IPS-18c (cell line): ENCODE data around the gene UBE2C.
"Not testable (repeated sequence)": the region's sequence is repeated elsewhere in the genome, so short reads cannot be mapped to it uniquely, and the experiment has no call there.

Source experiments
- H3K4me3 ChIP-seq: 2 replicates; pipeline ENCODE4 v1.7.0; 2013; ENCODE audit warnings: low read depth, mild to moderate bottlenecking, low read length, moderate library complexity; ENCODE audit not compliant: insufficient read depth
- H3K9me3 ChIP-seq: one replicate; pipeline ENCODE4 v1.6.1; 2013; ENCODE audit warnings: mild to moderate bottlenecking, low read length, moderate library complexity; ENCODE audit not compliant: control insufficient read depth, insufficient read depth

The UBE2C gene

DNA sequence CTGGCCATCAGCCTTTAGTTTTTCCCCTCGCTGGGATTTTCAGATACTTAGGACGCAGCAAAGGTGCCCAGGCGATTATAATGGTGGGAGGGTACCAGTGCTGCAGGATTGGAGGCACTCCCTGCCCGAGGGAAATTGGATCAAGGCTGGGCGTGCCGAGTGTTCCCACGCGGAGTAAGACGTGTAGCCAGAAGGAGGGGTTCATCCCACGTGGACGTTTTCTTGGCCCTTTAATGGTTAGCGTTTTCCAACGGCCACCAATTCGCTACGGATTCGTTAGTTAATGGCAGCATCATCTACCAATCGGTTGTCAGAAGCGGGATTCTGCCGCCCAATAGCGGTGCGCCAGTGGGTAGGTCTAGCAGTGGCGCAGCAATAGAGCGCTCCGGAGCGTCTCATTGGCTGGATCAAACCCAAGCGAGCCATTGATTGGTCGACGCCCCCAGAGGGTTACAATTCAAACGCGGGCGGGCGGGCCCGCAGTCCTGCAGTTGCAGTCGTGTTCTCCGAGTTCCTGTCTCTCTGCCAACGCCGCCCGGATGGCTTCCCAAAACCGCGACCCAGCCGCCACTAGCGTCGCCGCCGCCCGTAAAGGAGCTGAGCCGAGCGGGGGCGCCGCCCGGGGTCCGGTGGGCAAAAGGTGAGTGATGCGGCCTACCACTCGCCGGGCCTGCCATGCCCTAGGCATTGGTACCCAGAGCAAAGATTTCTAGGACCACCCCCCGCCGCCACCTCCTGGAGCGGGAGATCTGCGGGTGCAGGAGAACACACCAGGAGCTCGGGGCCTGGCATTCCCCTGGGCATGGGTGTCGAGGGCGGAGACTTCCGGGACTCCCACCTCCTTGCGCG, at the start of gene UBE2C:
Gene UBE2C, plus strand, starts transcription at position 488 of the 849 bp plus-strand sequence. Its CDS starts 52 bp downstream, at position 540.
- H3K9me3 ChIP-seq = no peaks in the 10 kb centered on the region
- peak within 1 kb of the TSS; percentile 98 for H3K4me3 ChIP-seq

DNA sequence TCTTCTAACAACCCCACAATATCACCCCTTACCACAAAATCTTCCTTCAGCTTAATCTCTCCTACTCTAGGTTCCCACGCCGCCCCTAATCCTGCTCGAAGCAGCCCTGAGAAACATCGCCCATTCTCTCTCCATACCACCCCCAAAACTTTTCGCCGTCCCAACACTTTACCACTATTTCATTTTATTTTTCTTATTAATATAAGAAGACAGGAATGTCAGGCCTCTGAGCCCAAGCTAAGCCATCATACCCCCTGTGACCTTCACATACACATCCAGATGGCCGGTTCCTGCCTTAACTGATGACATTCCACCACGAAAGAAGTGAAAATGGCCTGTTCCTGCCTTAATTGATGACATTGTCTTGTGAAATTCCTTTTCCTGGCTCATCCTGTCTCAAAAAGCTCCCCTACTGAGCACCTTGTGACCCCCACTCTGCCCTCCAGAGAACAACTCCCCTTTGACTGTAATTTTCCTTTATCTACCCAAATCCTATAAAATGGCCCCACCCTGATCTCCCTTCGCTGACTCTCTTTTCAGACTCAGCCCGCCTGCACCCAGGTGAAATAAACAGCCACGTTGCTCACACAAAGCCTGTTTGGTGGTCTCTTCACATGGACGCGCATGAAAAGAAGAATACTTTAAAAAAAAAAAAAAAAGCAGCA, 47.7 kb upstream of the UBE2C start:
- H3K4me3 ChIP-seq, H3K9me3 ChIP-seq: not testable (repeated sequence)

DNA sequence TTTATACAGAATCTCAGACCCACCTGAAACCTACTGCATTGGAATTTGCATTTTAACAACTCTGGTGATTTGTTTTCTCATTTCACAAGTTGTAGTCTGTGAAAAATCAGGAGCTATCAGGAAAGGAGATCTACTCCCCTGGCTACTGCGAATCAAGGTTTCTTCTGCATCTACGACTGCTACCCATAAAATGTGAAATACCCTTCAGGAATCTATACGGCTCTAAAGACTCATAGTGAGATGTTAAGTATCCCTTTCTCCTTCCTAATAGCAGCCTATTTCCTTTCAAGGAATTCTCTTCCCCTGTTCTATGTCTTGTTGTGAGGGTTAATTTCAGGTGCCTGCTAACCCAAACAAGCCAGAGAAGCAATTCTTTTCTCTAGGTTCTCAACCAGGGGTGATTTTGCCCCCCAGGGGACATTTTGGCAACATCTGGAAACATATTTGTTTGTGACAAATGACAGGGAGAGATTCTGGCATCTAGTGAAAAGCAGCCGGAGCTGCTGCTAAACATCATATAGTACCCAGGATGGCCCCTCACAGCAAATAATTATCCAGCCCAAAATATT, 47.1 kb upstream of the UBE2C start:
- H3K4me3 ChIP-seq = no peak overlapping the region
- H3K9me3 ChIP-seq = no peaks in the 10 kb centered on the region

DNA sequence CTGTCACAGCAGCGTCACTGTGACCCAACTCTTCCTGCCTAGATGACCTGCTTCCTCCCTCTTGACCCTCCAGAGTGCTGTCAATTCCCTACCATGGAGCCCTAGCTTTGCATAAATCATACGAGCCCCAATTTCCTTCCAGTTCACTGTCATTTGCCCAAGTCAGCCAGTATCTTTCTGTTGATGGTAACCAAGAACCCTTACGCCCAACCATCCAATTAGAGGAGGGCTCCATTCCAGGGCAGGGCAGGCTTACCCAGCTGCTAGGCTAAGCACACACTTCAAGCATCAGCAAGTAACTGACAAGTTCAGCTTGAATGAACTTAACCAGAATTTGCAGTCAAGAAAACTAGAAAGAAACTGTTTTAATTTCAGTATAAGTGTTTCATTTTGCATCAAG, 46.5 kb upstream of the UBE2C start:
- Histone ChIP-seq H3K9me3 (no peaks in the 10 kb centered on the region), H3K4me3 (no peak overlapping the region)

DNA sequence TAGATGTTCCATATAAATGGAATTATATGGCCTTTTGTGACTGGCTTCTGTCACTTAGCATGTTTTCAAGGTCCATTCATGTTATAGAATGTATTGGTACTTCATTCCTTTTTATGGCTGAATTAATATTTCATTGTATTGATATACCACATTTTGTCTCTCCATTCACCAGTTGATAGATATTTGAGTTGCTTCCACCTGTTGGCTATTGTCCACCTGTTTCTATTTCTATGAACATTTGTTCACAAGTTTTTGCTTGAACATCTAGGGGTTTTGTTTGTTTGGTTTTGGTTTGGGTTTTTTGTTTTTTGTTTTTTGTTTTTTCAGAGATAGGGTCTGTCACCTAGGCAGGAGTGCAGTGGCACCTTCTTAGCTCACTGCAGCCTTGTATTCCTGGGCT, 44.0 kb upstream of the UBE2C start:
- no peaks in the 10 kb centered on the region for H3K9me3 ChIP-seq

DNA sequence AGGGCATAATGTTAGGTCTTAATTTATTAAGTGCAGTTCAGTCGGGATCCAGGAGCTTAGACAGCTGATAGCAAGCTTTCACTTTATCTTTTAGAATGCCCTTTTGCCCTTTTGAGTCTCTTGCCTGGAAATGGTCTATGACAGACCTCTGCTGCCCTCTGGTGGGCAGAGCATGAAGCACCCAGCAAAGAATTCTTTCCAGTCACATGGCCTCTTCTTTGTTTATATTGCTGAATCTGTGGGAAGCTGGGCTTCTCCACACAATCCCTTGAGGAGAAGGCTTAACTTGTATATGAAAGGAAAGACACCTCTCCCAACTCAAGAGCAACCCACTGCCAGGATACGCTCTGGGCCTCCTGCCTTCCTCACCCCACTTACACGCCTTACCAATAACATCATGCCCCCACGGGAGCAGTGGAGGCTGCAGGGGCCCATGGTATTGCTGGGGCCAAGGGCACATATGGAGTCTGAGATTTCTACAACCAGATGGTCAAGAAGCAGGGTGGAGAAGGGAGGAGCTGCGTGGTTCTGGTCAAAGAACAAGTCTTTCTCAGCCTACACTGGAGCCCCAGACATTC, 41.2 kb upstream of the UBE2C start:
- H3K4me3 ChIP-seq = no peak overlapping the region

More for the DNA sequence above, 44.0 kb upstream of the UBE2C start:
- H3K4me3 ChIP-seq = no peak overlapping the region

DNA sequence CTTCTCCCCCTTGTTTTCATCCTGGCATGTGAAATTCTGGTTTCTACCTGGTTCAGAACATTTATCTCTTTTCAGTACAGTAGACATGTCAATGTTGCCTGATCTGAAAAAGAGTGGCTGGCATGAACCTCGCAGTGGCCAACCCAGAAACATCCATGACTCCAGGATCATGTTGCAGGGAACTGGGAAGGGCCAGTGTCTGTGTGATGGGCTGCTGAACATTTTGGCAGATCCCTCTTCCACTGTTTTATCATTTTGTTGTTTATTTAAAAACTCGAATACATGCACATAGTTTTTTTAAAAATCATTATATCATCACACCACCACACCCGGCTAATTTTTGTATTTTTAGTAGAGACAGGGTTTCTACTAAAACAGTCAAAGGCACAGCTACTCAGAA, 39.8 kb upstream of the UBE2C start:
- Histone ChIP-seq H3K9me3 (no peaks in the 10 kb centered on the region), H3K4me3 (no peak overlapping the region)

More for the DNA sequence above, 41.2 kb upstream of the UBE2C start:
- no peaks in the 10 kb centered on the region for H3K9me3 ChIP-seq

DNA sequence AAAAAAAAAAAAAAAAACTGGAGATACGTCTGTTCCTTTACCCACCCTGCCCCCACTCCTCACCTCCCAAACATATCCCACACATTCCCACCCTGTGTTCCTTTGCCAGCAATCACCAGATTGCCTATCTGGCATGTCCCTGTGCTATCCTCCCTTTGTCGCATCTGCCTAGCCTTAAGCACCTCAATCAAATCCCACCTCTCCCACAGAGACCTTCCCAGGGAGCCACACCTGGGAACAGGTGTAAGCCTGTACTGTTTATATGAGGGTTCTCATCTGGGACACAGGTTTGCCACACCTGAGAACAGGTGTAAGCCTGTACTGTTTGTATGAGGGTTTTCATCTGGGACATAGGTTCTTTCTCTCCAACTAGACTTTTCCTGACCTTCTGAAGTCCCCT, 37.5 kb upstream of the UBE2C start:
- H3K9me3 ChIP-seq = no peaks in the 10 kb centered on the region
- H3K4me3 ChIP-seq = no peak overlapping the region

DNA sequence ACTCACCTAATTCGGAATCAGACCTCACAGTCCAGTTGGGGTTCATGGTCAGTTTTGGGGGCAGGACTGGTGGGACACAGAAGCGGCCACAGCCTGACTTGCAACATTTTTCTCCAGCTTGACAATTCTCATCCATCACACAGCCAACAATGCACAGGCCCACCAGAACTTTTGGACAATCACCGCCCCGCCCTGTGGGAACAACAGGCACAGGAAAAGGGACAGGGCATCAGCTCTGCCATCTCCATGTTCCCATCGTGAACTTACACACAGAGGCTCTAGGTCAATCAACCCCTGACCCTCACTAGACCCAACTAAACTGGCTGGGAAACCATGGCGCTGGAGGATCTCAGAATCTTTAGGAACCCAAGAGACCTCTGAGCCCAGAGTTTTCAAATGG, 37.0 kb upstream of the UBE2C start:
- Histone ChIP-seq H3K4me3 (no peak overlapping the region), H3K9me3 (no peaks in the 10 kb centered on the region)

DNA sequence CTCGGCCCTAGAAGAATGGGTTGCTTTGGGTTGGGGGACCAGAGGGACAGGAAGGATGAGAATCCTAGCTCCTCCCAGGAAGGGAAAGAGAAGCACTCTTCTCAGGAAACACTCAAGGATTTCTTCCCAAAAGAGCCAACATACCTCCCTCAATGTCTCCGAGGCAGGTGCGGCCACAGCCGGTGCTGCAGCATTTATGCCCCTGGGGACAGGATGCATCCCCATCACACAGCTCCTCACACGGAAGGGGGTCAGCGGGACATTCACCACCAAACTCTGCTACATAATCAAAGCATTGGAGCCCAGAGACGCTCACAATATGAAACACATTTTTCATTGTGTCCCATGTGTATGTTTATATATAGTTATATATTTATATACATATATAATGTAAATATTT, 35.5 kb upstream of the UBE2C start:
- H3K9me3 ChIP-seq = no peaks in the 10 kb centered on the region

DNA sequence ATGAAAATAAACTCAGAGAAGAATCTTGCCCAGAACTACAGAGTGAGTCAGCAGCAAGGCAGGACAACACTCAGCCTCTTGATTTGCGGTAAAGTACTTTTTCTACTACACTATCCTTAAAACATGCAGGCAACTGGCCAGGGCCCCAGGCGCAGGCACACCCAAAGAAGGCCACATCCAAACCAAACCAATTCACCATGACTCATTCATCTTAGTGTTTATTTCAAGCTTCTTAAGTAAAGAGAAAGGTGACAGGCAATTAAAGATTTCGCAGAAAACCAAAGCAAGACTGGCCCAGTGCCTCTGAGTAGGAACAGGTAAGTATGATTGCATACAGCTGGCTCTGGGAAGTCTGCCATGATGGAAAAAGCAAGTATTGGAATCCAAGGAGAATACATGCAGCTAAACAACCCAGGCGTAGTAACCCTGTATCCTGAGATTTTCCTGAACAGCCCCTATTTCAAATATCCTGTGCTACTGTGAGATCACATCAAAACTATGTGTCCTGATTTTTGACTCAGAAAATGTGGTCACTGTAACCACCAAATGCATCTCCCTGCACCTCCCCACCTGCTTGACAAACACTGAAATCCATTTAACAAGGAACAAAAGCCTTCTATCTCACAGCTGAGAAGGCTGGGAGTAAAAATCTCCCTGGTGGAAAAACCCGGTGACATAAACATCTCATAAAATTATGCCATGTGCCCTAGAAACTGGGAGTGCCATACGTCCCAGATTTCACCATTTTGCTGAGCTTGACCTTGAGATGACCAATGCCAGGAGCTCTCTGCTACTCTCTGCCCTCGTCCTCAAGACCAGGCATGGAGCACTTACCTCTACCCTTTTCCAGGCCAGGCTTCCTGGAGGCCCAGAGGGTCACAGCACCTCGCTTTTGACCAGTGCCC, 33.2 kb upstream of the UBE2C start:
- no peak overlapping the region for H3K4me3 ChIP-seq
- no peaks in the 10 kb centered on the region for H3K9me3 ChIP-seq

More for the DNA sequence above, 35.5 kb upstream of the UBE2C start:
- H3K4me3 ChIP-seq = no peak overlapping the region

DNA sequence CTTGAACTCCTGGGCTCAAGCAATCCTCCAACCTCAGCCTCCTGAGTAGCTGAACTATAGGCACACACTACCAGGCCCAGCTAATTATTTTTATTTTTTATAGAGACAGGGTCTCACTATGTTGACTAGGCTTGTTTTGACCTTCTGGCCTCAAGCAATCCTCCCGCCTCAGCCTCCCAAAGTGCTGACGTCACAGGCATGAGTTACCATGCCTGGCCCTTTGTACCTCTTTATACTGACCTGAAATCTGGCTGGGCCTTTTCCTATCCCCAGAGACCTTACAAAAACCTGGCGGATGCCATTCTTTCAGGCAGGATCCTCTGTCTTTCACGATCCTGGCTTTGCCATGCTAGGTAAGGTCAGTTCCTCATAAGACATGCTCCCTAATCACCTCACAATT, 32.3 kb upstream of the UBE2C start:
- Histone ChIP-seq H3K4me3 (no peak overlapping the region), H3K9me3 (no peaks in the 10 kb centered on the region)

DNA sequence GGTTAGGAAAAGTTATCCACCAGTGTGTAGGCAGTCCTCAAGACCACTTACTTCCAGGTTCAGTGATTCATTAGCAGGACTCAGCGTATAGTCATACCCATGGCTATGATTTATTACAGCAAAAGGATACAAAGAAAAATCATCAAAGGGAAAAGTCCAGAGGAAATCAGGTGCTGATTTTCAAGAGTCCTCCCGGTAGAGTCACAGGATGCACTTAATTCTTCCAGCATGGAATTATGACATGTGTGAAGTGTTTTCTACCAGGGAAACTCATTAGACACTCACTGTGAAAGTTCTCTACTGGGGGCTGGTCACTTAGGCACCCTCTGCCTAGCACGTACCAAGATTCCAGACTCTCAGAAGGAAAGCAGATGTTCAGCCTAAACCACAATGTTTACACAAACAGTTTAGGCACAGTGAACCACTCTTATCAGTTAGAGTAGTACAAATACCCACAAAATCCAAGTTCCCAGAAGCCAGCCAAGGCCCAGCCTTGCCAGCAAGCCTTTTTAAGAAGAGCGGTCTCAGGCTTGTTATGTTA, 31.0 kb upstream of the UBE2C start:
- Histone ChIP-seq H3K4me3 (no peak overlapping the region), H3K9me3 (no peaks in the 10 kb centered on the region)

DNA sequence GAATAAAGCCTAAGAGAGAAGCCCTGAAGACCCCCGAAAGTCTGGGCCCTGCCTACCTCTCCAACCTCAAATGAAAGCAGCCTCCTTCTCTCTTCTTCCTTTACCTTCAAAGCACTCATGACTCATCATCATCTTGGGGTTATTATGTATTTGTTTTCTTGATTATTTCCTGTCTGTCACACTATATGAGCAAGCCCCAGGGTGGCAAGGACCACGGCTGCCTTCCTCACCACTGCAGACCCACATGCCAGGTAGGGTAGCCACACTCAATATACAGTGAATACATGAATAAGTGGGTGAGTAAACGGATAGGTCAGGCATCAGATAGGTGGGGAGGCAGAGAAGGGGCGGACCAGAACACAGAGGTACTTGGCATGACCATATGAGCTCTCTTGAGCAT, 29.6 kb upstream of the UBE2C start:
- H3K9me3 ChIP-seq = no peaks in the 10 kb centered on the region
- H3K4me3 ChIP-seq = no peak overlapping the region

DNA sequence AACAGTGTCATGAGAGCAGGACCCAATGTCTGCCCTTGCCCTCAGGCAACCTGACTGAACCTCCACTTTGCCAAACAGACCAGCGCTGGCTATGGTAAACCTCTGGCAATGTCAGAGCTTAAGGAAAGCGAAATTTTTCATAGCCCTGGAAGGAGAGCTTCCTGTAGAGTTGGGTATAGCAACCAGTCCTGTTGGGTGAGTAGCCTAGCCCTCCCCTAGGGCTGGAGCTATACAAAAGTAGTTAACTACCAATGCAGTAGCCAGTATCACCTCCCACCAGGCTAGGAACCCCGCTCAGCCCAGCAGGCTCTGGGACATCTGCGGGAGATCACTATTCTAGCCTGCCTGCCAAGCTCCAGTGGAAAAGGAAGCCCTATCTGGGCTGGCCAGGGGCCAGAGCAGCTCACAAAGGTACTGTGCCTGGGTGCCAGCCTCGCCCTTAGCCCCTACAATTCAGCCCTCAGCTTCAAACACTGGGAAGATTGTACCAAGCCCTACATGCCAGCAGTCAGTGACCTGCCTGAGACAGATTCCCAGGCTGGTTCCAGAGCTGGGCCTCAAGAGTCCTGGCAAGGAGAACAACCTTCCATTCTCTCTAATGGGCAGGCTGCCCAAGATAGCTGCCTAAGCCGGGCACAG, 28.7 kb upstream of the UBE2C start:
- Histone ChIP-seq H3K4me3 (no peak overlapping the region), H3K9me3 (no peaks in the 10 kb centered on the region)

DNA sequence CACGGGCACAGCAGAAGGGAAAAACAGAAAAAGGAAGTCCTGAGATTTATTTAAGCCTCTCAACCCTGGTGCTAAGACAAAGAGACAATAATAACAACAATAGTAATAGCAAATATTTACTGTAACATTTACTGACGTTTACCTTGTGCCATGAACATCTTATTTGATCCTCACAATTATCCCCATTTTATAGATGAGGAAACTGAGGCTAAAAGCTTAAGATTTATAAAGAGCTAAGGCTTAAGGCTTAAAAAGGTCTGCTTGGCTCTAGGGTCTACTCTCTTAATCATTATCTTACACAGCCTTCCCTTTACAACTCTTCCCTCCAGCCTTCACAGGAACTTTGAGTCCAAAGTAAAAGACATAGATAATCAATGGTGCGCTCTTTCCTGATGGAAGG, 24.1 kb upstream of the UBE2C start:
- Histone ChIP-seq H3K4me3 (no peak overlapping the region), H3K9me3 (no peaks in the 10 kb centered on the region)
